Retinal pigment epithelial cell (primary cell): Measurements from ENCODE around the gene MAX.

Experiments used
- DNase-seq: peaks from one replicate; pipeline ENCODE4 v3.0.0-alpha.2; 2010; ENCODE audit warnings: low read depth
- H3K4me3 ChIP-seq: 2 replicates; pipeline ENCODE4 v1.5.1; 2011; ENCODE audit warnings: mild to moderate bottlenecking, low read length, control low read depth, moderate library complexity
- TF ChIP-seq, protein P1 (sequence below): conservative IDR thresholded peaks from 2 replicates; pipeline ENCODE4 v1.5.1; 2011; ENCODE audit warnings: low read depth, low read length, control low read depth, inconsistent platforms

MAX gene

DNA sequence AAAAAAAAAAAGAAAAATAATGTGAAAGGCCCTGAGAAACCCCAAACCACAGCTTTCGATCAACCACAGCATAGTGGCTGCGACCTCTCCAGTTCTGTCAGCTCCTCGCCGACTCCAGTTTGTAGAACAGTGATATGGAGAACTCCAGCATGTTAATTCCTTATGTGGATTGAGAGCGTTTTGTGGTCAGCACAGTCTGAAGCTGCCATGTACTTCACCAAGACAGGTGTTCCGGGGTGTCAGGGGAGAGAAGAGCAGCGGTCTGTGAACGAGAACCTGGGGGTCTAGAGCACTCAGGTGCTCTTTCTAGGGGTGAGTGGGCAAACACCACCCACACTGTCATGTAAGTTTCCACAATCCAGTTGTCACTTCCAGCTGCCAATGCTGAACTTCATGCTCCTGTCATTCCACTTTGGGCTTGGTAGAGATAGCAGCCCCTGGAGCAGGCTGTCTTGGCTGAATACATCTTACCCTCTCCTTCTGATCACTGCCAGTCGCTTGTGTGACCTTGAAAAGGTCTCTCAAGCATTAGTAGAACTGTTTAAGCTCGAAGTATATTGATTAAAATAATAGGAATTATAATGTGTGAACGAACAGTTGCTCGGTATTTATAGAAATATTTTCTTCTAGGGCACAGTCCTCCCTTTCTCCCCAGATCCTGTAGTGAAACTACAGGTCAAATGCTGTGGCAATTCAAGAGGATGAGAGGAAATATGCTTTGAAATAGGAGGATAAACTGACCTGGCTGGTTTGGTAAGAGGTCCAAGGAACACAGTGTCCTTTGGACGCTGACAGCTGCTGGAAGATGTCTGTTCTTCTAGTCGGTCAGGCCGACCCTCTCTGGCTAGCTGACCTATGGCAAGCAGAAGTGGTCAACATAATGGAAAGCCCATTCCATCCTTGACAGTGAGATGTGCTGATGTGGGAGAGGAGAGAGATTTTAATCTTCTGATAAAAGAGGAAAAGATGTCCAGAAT, 15.7 kb upstream of the MAX start:
- DNase-seq: no peak
- TF ChIP-seq, protein P1, sequence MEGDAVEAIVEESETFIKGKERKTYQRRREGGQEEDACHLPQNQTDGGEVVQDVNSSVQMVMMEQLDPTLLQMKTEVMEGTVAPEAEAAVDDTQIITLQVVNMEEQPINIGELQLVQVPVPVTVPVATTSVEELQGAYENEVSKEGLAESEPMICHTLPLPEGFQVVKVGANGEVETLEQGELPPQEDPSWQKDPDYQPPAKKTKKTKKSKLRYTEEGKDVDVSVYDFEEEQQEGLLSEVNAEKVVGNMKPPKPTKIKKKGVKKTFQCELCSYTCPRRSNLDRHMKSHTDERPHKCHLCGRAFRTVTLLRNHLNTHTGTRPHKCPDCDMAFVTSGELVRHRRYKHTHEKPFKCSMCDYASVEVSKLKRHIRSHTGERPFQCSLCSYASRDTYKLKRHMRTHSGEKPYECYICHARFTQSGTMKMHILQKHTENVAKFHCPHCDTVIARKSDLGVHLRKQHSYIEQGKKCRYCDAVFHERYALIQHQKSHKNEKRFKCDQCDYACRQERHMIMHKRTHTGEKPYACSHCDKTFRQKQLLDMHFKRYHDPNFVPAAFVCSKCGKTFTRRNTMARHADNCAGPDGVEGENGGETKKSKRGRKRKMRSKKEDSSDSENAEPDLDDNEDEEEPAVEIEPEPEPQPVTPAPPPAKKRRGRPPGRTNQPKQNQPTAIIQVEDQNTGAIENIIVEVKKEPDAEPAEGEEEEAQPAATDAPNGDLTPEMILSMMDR: no peak
- H3K4me3 ChIP-seq: no peak overlapping the region

- H3K4me3 ChIP-seq: no peak overlapping the region
- TF ChIP-seq, protein P1: no peak
- DNase-seq: no peak
Observed at GRCh38 chr14:65115615-65116014, 13.3 kb upstream of the MAX start.

- TF ChIP-seq, protein P1: no peak
- H3K4me3 ChIP-seq: no peak overlapping the region
- DNase-seq: no peak
Observed at GRCh38 chr14:65110525-65110924, 8.2 kb upstream of the MAX start.

DNA sequence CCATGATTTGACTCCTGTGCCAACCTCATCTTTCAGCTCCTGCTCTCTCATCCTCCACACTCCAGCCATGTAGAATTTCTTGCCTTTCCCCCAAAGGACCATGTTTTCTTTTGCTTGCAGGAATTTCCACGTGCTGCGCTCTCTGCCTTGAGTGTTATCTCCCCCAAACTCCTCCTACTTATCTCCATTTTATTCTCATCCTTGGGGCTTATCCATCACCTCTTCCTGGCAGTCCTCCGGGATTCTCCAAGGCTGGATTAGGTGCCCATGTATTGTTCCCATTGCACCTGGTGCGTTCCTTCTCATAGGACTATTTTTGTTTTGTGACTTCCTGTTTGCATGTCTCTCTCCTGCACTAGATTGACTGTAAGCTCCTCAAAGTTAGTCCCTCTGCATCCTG, 7.0 kb upstream of the MAX start:
- H3K4me3 ChIP-seq: no peak overlapping the region
- DNase-seq: no peak
- TF ChIP-seq, protein P1: no peak

GRCh38 chr14:65107200-65107599, 4.9 kb upstream of the MAX start:
- no peak for DNase-seq
- no peak overlapping the region for H3K4me3 ChIP-seq
- TF ChIP-seq, protein P1: no peak

DNA sequence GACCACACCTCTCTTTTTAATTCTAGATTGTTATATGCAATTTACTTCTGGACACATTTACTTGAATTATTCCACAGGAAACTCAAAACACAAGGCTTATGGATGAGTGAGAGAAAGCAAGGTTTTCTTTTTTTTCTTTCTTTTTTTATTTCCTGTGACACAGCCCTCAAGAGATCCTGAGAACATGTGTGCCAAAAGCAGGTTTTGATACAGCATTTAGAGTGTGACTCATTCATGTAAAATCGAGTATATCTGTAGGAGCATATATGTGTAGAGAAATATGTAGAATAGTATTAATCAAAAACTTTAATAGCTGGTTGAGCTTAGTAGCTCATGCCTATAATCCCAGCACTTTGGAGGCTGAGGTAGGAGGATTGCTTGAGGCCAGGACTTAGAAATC, 4.4 kb upstream of the MAX start:
- TF ChIP-seq, protein P1: no peak
- DNase-seq: no peak
- no peak overlapping the region for H3K4me3 ChIP-seq

DNA sequence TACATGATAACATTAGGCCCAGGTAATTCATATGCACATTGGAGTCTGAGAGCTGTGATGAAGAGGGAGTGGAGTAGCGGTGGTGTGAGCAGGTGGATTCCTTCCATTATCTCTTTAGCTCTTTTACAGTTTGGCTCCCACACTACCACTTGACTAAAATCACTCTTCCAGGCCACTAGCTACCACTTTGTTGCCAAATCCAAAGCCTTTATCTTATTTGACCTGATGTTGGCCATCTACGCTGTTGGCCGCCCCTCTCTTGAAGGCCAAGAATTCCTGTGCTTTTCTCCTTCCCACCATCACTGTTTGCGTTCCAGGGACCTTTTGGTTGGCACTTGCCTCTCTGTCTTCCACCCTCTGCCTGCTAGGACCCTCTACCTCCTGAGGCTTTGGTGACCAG, 4.0 kb upstream of the MAX start:
- TF ChIP-seq, protein P1: no peak
- no peak for DNase-seq
- H3K4me3 ChIP-seq: no peak overlapping the region
